T follicular helper cell (primary cell): ENCODE results near the gene ZNF280B.
"Not testable (repeated sequence)": the region's sequence is repeated elsewhere in the genome, so short reads cannot be mapped to it uniquely, and the experiment has no call there.

ENCODE experiments used
- DNase-seq: peaks from one replicate; pipeline ENCODE4 v3.0.0-alpha.2; 2020; ENCODE audit warnings: low read depth

Gene ZNF280B

GRCh38 chr22:22534604-22535415 is 26.3 kb upstream of the ZNF280B start:
- DNase-seq: no peak

GRCh38 chr22:22533863-22534262 is 25.3 kb upstream of the ZNF280B start:
- no peak for DNase-seq

GRCh38 chr22:22533417-22533816 is 24.9 kb upstream of the ZNF280B start:
- DNase-seq: no peak

GRCh38 chr22:22532547-22533071 is 24.1 kb upstream of the ZNF280B start:
- not testable (repeated sequence) for DNase-seq

- no peak for DNase-seq
These were observed 23.4 kb upstream of the ZNF280B start for GRCh38 chr22:22531770-22532546.

GRCh38 chr22:22528780-22529179 is 20.2 kb upstream of the ZNF280B start:
- DNase-seq: no peak

- DNase-seq: no peak
These were observed 18.8 kb upstream of the ZNF280B start for GRCh38 chr22:22527312-22527711.

- DNase-seq: no peak
These were observed 17.8 kb upstream of the ZNF280B start for GRCh38 chr22:22526125-22526912.

GRCh38 chr22:22523494-22523893 is 15.0 kb upstream of the ZNF280B start:
- DNase-seq: no peak

GRCh38 chr22:22521631-22522030 is 13.1 kb upstream of the ZNF280B start:
- no peak for DNase-seq

- no peak for DNase-seq
These were observed 12.4 kb upstream of the ZNF280B start for GRCh38 chr22:22520667-22521602.

- DNase-seq: no peak
These were observed 11.6 kb upstream of the ZNF280B start, which contains the start of gene ZNF280A for GRCh38 chr22:22520020-22520656. ZNF280A (minus strand) TSS chr22:22520270; CDS start chr22:22515630, 4,640 bp downstream.

GRCh38 chr22:22519591-22519990 is 11.0 kb upstream of the ZNF280B start:
- no peak for DNase-seq

GRCh38 chr22:22516992-22517391 is 8.4 kb upstream of the ZNF280B start:
- DNase-seq: no peak

- no peak for DNase-seq
These were observed 7.3 kb upstream of the ZNF280B start for GRCh38 chr22:22515890-22516289.

GRCh38 chr22:22514431-22514830 is 5.9 kb upstream of the ZNF280B start:
- not testable (repeated sequence) for DNase-seq

GRCh38 chr22:22513619-22514018 is 5.1 kb upstream of the ZNF280B start:
- no peak for DNase-seq

- DNase-seq: no peak
These were observed 4.4 kb upstream of the ZNF280B start for GRCh38 chr22:22512951-22513350.

- not testable (repeated sequence) for DNase-seq
These were observed 2.3 kb upstream of the ZNF280B start for GRCh38 chr22:22510833-22511232.

GRCh38 chr22:22509912-22510311 is 1.4 kb upstream of the ZNF280B start:
- DNase-seq: not testable (repeated sequence)
